ENCODE results near the gene DSEL.

Gene DSEL

DNA sequence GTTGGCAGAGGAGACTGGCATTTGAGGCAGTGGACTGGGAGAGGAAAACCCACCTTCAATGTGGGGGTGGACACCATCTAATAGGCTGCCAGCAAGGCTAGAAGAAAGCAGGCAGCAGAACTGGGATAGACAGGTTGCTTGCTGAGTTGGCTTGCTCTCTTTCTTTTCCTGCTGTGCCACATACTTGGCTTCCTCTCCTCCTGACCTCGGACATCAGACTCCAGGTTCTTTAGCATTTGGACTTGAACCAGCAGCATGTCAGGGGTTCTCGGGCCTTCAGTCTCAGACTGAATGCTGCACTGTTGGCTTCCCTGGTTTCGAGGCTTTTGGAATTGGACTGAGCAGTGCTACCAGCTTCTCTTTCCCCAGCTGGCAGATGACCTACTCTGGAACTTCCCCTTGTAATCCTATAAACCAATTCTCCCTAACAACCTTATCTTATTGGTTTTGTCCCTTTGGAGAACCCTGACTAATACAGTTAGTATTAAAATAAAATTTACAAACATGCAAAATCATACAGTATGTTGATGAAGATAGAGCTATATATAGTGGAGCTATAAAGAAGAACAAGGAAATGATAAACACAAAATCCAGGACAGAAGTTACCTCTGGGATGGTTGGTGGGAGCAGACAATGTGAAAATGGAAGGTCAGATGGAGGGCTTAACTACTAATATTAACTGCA lies 15.9 kb downstream of the DSEL start:
- DNase-seq = no peak

DNA sequence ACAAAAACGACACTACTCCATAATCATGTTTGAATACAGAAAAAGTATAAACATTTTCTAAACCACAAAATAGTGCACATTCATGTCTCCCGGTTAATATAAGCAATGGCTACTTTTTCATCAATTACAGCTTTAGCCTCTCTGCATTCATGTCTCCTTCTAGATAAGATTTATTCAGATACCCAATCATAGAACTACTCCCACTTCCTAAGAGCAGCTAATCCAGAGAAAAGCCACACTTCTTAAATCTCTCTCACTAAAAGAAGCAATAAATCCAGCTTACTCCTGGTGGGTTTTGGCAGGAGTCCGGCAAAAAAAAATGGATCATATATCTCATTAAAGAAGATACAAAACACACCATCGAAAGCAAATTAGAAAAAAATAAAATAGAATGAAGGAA lies 20.1 kb downstream of the DSEL start:
- DNase-seq = no peak

DNA sequence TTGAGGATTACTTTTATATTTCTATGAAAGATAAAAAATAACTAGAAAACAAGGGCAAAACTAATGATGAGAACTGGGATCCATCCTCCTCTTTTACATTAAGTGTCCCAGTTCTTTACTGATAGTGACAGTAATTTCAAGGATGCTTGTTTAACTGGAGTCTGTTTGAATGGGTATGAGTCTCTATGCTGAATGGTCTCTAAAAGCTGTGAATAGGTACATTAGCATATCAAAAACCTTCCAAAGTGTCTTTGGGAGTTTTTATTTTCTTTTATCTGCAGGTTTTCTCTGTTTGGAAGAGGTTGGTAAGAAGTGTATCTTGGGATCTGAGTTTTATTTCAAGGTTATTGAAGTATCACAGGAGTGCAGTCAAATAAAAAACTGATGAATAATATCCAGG lies 30.0 kb downstream of the DSEL start:
- no peak for DNase-seq

DNA sequence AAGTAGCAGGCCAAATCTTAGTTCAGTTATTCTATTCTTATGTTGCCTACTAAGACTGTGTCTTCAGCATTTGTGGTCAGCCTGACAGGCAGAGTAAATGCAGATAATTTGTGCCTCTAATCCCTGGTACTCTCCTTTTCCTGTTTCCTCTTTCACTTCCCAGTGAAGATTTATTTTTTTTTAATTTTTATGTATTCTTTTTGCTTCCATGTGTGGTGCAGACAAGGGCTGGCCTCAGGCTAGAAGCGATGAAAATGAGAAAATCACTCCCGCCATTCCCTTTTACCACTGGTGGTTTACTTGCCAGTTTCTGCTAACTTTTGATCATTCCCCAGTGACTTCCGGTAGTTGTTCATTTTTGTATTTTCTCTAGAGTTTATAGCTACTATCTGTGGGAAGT lies 30.9 kb downstream of the DSEL start:
- DNase-seq = no peak

DNA sequence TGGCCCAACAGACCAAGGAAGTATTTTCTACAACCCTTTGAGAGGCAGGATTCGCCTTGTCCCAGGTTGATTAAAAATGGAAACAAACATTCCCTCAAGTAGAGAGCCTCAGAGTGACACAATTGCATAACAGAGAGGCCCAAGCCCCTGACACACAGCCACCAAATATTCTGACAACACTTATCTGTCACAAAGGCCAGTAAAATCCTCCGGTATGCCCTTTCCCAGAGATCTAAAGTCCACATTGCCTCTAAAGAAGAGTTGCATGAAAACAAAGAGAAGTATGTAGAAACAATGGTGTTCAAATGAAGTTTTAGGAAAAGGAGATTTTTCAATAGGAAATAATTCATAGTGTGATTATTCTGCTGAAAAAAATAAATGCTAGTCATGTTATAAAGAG lies 32.1 kb downstream of the DSEL start:
- no peak for DNase-seq

DNA sequence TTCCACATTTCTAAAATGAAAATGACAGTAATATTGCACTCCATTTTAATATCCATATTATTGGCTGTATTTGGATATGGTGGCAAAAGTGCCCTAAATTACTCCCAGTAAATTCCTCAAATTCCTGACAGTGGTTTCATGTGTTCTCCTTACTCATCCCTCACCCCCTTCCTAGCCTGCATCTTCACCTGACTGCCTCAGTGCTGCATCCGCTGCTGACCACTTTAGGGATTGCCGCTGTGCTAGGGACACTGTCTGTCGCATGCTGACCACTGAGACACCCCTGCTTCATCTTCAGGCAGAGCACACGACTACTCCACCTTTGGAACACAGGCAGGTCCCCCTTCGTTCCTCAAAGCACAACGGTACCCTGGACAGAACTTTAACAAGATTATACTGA lies 32.6 kb downstream of the DSEL start:
- DNase-seq = no peak

DNA sequence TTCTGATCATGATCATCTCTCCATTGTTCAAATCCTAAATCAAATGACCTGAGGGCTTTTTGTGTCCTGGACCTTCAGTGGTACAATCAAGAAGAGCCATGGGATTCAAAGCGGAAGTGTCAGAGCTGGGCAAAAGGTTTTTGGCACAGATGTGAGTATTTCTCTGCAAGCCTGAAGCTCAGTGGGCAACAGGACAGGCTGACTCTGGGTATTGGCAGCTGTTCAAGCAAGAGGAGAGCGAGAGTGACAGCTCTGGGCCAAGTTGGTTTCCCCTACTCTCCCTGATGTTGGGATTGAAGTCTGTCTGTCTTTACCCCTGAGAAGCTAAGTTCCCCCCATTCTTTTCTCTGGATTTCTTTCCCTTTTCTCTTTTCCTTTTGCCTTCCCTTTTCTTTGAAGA lies 33.3 kb downstream of the DSEL start:
- DNase-seq = no peak

DNA sequence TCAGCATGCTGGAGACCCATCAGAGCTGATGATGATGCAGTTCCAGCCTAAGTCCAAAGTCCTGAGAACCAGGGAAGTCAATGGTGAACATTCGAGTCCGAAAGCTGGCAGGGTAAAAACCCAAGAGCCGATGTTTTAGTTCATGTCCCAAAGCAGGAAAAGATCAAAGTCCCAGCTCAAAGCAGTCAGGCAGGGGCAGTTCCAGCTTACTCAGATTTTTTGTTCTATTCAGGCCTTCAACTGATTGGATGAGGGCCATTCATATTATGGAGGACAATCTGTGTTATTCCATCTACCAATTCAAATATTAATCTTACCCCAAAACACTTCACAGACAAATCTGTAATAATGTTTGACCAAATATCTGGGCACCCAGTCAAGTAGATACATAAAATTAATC lies 38.3 kb downstream of the DSEL start:
- no peak for DNase-seq

DNA sequence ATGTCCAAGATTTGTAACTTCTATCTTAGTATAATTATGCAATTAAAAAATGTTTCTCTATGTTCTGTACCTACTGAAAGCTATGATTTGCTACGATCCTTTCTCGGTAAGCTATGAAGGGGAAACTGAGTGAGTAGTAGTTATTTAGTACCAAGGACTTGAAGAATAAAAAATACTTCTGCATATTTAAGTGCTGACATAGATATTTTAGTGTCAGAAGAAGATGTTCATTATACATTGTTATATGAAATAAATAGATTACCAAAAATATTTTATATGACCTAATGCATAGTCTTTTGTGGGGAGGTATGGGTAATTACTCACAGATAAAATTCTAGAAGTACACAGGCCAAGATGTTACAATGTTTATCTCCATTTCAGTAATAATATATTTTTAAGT lies 39.0 kb downstream of the DSEL start:
- DNase-seq = no peak

DNA sequence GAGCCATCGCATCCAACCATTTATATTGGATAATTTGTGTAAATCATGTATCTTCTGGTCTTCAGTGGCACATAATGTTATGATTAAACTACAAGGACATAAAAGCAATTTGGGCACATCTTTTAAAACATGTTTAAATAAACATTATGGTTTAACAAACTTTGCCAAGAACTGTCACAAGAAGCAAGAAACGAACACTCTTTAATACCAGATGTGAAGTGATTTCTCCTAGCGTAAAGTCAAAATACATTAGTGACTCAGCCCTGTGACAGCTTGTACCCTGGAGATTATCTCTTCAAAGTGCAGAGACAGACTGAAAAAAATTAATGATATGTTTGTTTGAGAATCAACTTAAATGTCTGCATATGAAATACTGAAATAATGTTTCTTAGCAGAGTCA lies 39.9 kb downstream of the DSEL start:
- DNase-seq = no peak

DNA sequence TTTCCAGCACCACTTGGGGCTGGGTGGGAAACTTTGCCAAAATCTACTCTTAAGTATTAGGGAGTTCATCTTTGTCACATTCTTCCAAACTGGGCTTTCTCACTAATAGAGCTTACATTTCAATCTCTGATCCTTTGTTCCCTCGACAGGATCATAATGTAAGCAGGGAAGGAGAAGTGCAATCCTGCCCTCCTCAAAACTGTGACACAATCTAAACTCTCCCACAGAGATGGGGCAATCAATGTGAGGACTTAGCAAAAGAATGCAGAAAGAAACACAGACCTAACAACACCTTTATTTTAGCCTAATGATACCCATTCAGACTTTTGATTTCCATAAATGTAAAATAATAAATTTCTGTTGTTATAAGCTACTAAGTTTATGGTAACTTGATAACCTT lies 40.8 kb downstream of the DSEL start:
- no peak for DNase-seq

DNA sequence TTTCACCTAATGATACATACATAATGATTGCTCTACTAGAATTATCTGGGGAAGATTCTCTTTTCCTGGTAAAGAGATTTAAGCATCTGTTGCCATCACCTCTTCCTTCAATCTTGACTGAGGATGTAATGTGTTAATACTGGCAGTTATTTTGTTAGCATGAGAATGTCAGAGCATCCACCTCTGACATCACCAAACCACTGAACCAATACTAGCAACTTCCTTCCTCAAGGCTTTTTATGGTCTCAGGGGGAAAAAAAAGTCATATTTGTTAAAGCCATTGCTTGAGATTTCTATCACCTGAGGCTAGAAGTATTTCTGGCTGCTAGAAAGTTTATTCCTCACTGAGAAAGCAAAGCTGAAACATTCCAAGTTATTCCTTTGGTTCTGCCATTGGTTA lies 48.5 kb downstream of the DSEL start:
- no peak for DNase-seq

DNA sequence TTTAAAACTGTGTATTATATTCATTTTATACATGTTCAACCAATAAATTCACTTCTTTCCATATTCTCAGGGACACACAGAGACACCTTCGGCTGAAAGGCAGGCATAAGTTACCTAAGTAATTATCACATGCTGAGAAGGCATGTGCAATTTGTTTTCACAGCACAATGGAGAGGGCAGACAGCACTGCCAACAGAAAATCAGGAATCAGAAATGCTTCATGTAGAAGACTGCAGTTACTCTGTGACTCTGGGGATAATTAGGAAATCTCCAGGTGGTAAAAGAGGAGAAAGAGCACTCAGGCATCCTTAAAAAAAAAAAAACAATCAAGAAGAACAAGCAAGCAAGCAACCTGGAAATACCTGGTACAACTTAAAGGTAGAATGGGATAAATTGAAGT lies 49.3 kb downstream of the DSEL start:
- DNase-seq = no peak

DNA sequence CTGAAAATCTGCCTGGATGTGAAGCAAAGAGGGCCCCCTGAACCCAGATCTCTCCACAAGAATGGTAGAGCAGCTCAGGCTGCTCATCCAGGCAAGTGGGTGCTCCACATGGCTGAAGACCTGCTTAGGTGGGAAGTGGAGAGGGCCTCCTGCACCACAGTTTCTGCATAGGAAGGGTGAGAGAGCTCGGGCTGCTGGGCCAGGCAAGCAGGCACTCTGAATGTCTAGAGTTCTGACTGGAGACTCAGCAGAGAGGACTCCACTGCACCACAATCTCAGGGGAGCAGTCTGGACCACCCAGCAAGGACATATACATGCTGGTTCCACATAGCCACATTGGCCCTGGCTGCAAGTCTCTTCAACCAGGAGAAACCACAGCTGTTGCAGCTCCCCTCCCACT lies 52.0 kb downstream of the DSEL start:
- no peak for DNase-seq

DNA sequence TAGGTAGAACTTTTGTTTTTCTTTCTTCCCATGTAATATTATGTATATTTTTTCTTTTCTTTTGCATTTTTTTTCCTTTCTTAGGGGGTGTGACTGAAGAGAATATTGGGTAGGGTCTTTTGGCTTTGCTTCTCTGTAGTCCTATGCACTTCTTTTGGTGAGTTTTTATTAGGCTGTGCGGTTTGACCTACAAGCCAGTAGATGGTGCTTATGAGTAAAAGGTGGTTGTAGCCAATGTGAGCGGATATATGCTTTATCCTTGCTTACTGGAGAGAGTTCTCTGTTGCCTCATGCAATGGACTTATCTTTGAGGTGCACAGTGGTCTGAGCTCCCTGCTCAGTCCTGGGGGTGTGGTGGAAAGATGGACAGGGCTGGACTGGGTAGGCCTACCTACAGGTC lies 52.7 kb downstream of the DSEL start:
- DNase-seq = no peak

DNA sequence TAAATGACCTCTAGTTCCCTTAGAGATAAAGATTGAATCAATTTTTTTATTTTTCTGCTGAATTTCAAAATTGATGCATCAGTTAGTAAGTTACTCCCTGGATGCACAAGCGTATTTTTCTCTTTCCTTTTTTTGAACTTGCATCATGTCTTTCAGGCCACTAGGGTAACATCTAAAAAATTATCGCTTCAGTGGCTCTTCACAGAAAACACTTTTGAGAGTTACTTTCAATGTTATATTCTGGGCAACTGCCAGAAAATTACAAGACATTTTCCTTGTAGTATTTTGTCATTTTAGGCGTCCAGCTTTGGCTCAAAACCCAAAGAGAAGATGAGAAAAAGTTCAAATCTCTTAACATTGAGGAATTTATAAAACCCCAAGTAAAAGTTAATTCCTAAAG lies 59.8 kb downstream of the DSEL start:
- no peak for DNase-seq
